Urinary bladder (tissue), 4 donors: ENCODE data around the gene LCE1D. TPM values are rescaled to one million over a fixed set of nuclear protein-coding genes. Genes with fewer than 3 reads are reported as not detected.

Source experiments
- DNase-seq: peaks from one replicate; pipeline ENCODE4 v3.0.0-alpha.2; 2015; ENCODE audit errors: extremely low spot score
- H3K27ac ChIP-seq: one replicate; pipeline ENCODE4 v1.5.1; 2013; ENCODE audit warnings: low read depth, mild to moderate bottlenecking, moderate library complexity
- H3K36me3 ChIP-seq: one replicate; pipeline ENCODE4 v1.6.1; 2013; ENCODE audit warnings: mild to moderate bottlenecking, moderate library complexity; ENCODE audit not compliant: insufficient read depth
- H3K4me1 ChIP-seq: one replicate; pipeline ENCODE4 v1.6.1; 2013; ENCODE audit warnings: mild to moderate bottlenecking, moderate library complexity; ENCODE audit not compliant: insufficient read depth
- H3K4me3 ChIP-seq: one replicate; pipeline ENCODE4 v1.5.1; 2013; ENCODE audit warnings: low read depth, low read length
- WGBS: extraction: QIAGEN DNeasy Blood & Tissue Kit; methylation state at CpG from one replicate; pipeline ENCODE4 v1.1.7; 2013; 5-methylcytosine and 5-hydroxymethylcytosine counted together
- polyA plus RNA-seq: library from polyadenylated mRNA; stranded (reverse); fragments of 200-250 nt; gene quantifications from one replicate; pipeline ENCODE4 v1.2.3, GENCODE V29; 2013
- total RNA-seq: library from RNA; depleted of rRNA; stranded (reverse); fragments of >200 nt; gene quantifications from one replicate; pipeline ENCODE4 v1.2.3, GENCODE V29; 2014
- donor health status: healthy with polysubstance abuse.
- donor health status: healthy.

Gene LCE1D
- total RNA-seq: not detected
- not detected for polyA plus RNA-seq

- Histone ChIP-seq H3K4me1 (no peaks in the 10 kb centered on the region), H3K27ac (no peak within 1 kb of the TSS), H3K4me3 (no peak within 1 kb of the TSS), H3K36me3 (no peaks in the 10 kb centered on the region)
- WGBS: 59% methylated on average over 3 of the region's 3 CpGs
- no peak for DNase-seq
Measured at GRCh38 chr1:152796421-152796820, at the start of gene LCE1D. Gene LCE1D, plus strand, starts transcription at chr1:152796721. Its CDS starts 1,074 bp downstream, at chr1:152797795.

GRCh38 chr1:152747831-152748230, 48.7 kb upstream of the LCE1D start:
- DNase-seq: no peak
- no peak overlapping the region for H3K4me3 ChIP-seq
- 50% methylated on average over 1 of the region's 1 CpG for WGBS
- no peaks in the 10 kb centered on the region for H3K4me1 ChIP-seq
- no peaks in the 10 kb centered on the region for H3K36me3 ChIP-seq
- H3K27ac ChIP-seq: peak overlapping the region; percentile 30

GRCh38 chr1:152752225-152752624, 44.3 kb upstream of the LCE1D start:
- Histone ChIP-seq H3K4me1 (no peaks in the 10 kb centered on the region), H3K4me3 (no peak overlapping the region), H3K27ac (no peak overlapping the region), H3K36me3 (no peaks in the 10 kb centered on the region)
- DNase-seq: no peak
- 34% methylated on average over 1 of the region's 1 CpG for WGBS

- no peak for DNase-seq
- Histone ChIP-seq H3K4me1 (no peaks in the 10 kb centered on the region), H3K27ac (no peak overlapping the region), H3K36me3 (no peaks in the 10 kb centered on the region), H3K4me3 (no peak overlapping the region)
- 39% methylated on average over 1 of the region's 1 CpG for WGBS
Measured at GRCh38 chr1:152753586-152753985, 42.9 kb upstream of the LCE1D start.

GRCh38 chr1:152756872-152757271, 39.6 kb upstream of the LCE1D start:
- H3K36me3 ChIP-seq: no peaks in the 10 kb centered on the region
- 56% methylated on average over 2 of the region's 2 CpGs for WGBS
- no peaks in the 10 kb centered on the region for H3K4me1 ChIP-seq
- DNase-seq: no peak
- no peak overlapping the region for H3K27ac ChIP-seq
- H3K4me3 ChIP-seq: no peak overlapping the region

- Histone ChIP-seq H3K27ac (no peak within 1 kb of the TSS), H3K36me3 (no peaks in the 10 kb centered on the region), H3K4me1 (no peaks in the 10 kb centered on the region), H3K4me3 (no peak within 1 kb of the TSS)
- WGBS: 69% methylated on average over 6 of the region's 6 CpGs
- DNase-seq: no peak
Measured at GRCh38 chr1:152757747-152758146, 38.8 kb upstream of the LCE1D start, which contains the start of gene KPRP. Gene KPRP, plus strand, starts transcription at chr1:152758025. Its CDS starts 1,564 bp downstream, at chr1:152759589.

- Histone ChIP-seq H3K27ac (no peak overlapping the region), H3K4me3 (no peak overlapping the region), H3K36me3 (no peaks in the 10 kb centered on the region), H3K4me1 (no peaks in the 10 kb centered on the region)
- no peak for DNase-seq
- 80% methylated on average over 4 of the region's 4 CpGs for WGBS
Measured at GRCh38 chr1:152758636-152759035, 37.9 kb upstream of the LCE1D start.

- H3K4me1 ChIP-seq: no peaks in the 10 kb centered on the region
- H3K36me3 ChIP-seq: no peaks in the 10 kb centered on the region
- no peak overlapping the region for H3K27ac ChIP-seq
- H3K4me3 ChIP-seq: no peak overlapping the region
- DNase-seq: peak; percentile 32
- WGBS: 81% methylated on average over 8 of the region's 8 CpGs
Measured at GRCh38 chr1:152759453-152760173, 36.9 kb upstream of the LCE1D start.

- no peaks in the 10 kb centered on the region for H3K4me1 ChIP-seq
- 93% methylated on average over 31 of the region's 31 CpGs for WGBS
- H3K27ac ChIP-seq: no peak overlapping the region
- no peak overlapping the region for H3K4me3 ChIP-seq
- no peak for DNase-seq
- H3K36me3 ChIP-seq: no peaks in the 10 kb centered on the region
Measured at GRCh38 chr1:152760551-152761190, 35.9 kb upstream of the LCE1D start.

GRCh38 chr1:152761609-152762213, 34.8 kb upstream of the LCE1D start:
- WGBS: 58% methylated on average over 3 of the region's 3 CpGs
- no peak overlapping the region for H3K4me3 ChIP-seq
- H3K36me3 ChIP-seq: no peaks in the 10 kb centered on the region
- DNase-seq: no peak
- no peaks in the 10 kb centered on the region for H3K4me1 ChIP-seq
- H3K27ac ChIP-seq: no peak overlapping the region

GRCh38 chr1:152768847-152769533, 27.5 kb upstream of the LCE1D start:
- WGBS: 48% methylated on average over 8 of the region's 8 CpGs
- H3K36me3 ChIP-seq: no peaks in the 10 kb centered on the region
- no peak overlapping the region for H3K27ac ChIP-seq
- no peak overlapping the region for H3K4me3 ChIP-seq
- DNase-seq: no peak
- H3K4me1 ChIP-seq: no peaks in the 10 kb centered on the region

- H3K4me1 ChIP-seq: no peaks in the 10 kb centered on the region
- no peaks in the 10 kb centered on the region for H3K36me3 ChIP-seq
- H3K27ac ChIP-seq: no peak overlapping the region
- DNase-seq: no peak
- no peak overlapping the region for H3K4me3 ChIP-seq
- WGBS: 83% methylated on average over 1 of the region's 1 CpG
Measured at GRCh38 chr1:152770411-152770810, 26.1 kb upstream of the LCE1D start.

GRCh38 chr1:152774875-152775274, 21.6 kb upstream of the LCE1D start, which contains the start of gene LCE1F:
Gene LCE1F, plus strand, starts transcription at chr1:152775140. Its CDS starts 1,232 bp downstream, at chr1:152776372.
- Histone ChIP-seq H3K36me3 (no peaks in the 10 kb centered on the region), H3K4me3 (no peak within 1 kb of the TSS), H3K4me1 (no peaks in the 10 kb centered on the region), H3K27ac (no peak within 1 kb of the TSS)
- DNase-seq: no peak
- WGBS: 69% methylated on average over 6 of the region's 6 CpGs
